COLO668 (cell line): ENCODE results near the gene C11orf97.
"Not testable (repeated sequence)": the region's sequence is repeated elsewhere in the genome, so short reads cannot be mapped to it uniquely, and the experiment has no call there.

Experiments
- DNase-seq: peaks from one replicate; lab custom pipeline; 2025; ENCODE audit not compliant: unreplicated experiment; lab: John Stamatoyannopoulos, UW

The C11orf97 gene, protein sequence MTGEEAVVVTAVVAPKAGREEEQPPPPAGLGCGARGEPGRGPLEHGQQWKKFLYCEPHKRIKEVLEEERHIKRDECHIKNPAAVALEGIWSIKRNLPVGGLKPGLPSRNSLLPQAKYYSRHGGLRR

DNA sequence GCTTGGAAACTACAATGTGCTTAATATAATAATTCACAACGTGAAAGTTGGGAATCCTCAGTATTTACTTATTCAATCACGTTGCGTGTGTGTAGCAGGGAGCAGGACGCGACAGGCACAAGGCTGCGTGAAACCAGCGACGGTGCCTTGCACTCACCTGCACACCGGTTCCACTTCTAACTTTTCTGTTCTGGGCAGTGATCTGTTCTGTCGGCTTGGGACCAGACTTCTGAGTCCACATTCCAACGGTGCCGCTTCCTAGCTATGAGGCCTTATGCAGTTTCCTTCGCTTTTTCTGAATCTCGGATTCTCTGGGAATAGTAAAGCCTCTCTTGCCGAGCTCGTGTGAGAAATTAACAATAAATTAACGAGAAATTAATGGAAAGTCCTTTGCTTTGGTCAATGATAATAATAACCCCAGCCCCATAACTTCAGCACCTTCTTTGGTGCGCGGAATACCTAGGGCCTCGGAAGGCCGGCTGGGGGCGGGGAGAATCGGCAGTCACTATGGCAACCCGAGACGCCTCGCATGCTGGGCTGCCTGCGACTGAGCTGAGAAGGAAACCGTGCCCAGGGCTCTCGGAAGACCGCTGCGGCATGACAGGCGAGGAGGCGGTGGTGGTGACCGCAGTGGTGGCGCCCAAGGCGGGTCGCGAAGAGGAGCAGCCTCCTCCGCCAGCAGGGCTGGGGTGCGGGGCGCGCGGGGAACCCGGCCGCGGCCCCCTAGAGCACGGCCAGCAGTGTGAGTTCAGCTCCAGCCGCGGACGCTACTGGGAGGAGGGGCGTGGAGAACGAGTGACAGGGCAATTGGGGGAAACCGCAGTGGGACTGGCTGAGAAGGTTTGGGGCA lies at the start of gene C11orf97:
C11orf97 (plus strand) TSS at position 530 of the 850 bp plus-strand sequence; CDS start at position 598, 68 bp downstream.
- peak; percentile 37 for DNase-seq

DNA sequence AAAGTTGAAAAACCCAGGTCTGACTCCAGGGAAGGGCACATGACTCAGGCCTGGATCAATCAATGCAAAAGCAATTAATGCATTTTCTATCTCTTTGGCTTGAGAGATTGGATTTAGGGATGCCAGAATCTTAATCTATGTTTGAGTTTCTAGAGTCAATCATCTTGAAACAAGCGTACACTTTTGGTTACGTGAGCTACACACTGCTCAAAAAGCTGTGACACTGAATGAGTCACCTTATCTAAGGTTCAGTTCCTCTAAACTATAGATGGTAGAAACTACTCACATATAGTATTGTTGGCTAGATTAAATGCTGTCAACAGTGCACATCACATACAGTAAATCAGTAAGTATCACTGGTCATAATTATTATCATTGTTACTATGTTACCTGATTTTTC lies 42.8 kb upstream of the C11orf97 start:
- DNase-seq: no peak

GRCh38 chr11:94472916-94473799 lies 39.1 kb upstream of the C11orf97 start:
- no peak for DNase-seq

DNA sequence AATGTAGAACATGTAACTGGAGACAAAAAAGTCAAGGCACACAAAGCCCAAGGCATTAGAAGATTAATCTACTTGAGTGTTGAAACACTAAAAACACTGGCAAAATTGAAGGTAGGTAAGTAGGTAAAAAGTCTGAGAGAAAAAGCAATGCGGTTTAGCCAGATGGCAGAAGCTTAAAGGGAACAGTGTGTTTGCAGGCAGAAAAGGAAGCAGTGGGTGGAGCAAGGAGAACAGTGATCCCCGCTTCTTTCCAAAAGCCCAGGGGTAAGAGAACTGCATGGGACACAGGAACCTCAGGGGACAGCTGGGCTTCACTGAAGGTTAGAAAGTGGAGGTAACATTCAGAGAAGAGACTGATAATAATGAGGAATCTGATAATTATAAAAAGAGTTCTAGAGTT lies 34.6 kb upstream of the C11orf97 start:
- no peak for DNase-seq

DNA sequence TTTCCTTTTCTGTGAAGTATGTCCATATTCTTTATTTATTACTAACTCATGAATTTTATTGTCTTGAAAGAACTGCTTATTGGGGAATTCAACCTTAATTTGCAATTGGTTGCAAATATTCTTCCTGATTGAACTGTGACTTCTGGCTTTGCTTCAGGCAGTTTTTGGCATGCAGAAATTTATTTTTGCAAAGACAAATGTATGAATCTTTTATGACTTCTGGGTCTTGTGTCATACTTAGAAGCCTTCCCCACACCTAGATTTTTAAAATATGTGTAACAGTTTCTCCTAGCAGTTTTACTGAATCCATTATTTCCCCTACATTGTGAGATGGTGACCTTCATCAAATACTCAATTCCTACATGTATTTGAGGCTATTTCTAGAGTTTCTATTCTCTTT lies 30.9 kb upstream of the C11orf97 start:
- DNase-seq: no peak

DNA sequence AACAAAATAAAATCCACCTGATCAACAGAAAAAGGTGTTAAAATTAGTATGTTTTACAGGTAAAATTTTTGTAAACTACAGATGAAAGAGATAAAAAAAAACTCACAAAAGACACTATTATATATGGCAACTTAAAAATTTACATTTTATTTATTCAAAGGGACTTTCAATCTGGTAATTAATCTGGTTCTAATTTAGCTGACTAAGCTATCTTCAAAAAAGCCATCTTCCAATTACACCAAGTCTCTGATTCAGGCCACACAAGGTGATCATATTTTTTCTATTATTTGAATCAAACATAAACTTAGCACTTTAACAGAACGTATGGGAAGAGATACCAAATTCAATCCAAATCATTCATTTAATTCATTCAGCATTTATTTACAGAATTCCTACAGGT lies 26.2 kb upstream of the C11orf97 start:
- no peak for DNase-seq

GRCh38 chr11:94493281-94494125 lies 18.8 kb upstream of the C11orf97 start, which contains the start of the genes ANKRD49 and MRE11:
Gene ANKRD49, plus strand, starts transcription at chr11:94493984. Its CDS starts 2,710 bp downstream, at chr11:94496694.
Gene MRE11, minus strand, starts transcription at chr11:94493844. Its CDS starts 1,043 bp downstream, at chr11:94492801.
- peak; percentile 95 for DNase-seq

- no peak for DNase-seq
Measured at GRCh38 chr11:94494126-94494680, 18.1 kb upstream of the C11orf97 start.

- no peak for DNase-seq
Measured at GRCh38 chr11:94500181-94500580, 12.1 kb upstream of the C11orf97 start.

DNA sequence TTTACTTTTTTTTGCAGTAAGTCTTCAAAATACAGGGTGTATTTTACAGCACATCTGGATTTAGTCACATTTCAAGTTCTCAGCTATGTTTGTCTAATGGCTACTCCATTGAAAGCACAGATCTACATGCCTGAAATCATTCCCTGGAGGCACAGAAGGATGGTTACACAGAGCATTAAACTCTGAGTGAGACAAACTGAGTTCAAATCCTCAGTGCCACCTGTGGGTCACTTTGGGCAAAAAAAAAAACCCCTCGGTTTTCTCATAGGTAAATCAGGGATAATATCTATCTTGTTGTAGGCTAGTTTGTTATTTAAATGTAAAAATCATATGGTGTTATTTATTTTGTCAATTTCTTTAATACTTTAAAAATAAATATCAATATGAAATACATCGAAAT lies 10.7 kb upstream of the C11orf97 start:
- no peak for DNase-seq

DNA sequence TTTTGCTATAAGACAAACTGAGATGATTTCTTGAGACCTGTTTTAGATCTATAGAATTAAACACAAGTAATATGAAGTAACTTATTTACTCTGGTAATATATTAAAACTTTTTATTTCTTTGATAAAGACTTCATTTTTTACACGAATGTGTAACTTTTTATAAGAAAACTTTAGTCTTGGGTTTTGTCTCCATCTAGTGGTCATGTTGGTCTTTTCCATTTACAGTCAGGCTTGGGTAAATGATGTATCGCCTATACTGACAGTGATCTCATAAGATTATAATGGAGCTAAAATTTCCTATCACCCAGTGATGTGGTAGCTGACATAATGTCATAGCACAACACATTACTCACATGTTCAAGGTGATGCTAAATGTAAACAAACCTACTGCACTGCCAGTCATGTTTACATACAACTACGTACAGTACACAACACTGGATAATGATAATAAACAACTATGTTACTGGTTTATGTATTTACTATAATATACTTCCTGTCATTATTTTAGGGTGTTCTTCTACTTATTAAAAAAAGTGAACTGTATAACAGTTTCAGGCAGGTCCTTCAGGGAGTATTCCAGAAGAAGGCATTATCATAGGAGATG lies 7.5 kb upstream of the C11orf97 start:
- no peak for DNase-seq

DNA sequence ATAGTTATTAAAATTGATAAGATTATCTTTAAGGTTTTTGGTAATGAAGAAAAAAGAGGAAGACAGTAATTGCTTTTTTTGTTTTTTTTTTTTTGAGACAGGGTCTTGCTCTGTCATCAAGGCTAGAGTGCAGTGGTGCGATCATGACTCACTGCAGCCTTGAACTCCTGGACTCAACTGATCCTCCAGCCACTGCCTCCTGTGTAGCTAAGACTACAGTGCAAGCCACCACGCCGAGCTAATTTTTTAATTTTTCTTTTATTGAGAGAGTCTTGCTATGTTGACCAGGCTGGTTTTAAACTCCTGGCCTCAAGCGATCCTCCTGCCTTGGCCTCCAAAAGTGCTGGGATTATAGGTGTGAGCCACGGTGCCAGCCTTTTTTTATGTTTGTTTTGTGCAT lies 5.7 kb upstream of the C11orf97 start:
- not testable (repeated sequence) for DNase-seq

- DNase-seq: no peak
Measured at GRCh38 chr11:94507485-94507884, 4.8 kb upstream of the C11orf97 start.

- DNase-seq: peak; percentile 20
Measured at GRCh38 chr11:94513091-94513490, 830 bp downstream of the C11orf97 start.

DNA sequence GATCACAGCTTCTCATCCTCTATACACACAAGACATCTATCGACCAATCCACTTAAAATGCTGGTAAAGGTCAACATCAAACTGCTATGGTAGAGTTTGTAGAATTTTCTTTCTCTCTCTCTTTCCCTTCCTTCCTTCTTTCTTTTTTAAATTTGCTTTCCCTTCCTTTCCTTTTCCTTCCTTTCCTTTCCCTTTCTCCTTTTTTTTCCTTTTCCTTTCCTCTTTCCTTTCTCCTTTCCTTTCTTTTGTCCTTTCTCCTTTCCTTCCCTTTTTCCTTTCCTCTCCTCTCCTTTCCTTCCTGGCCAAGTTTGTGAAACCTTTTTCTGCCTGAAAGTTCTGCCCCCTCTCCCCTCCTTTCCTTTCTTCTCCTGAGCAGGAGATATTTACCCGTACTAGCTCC lies 3.1 kb downstream of the C11orf97 start:
- no peak for DNase-seq

DNA sequence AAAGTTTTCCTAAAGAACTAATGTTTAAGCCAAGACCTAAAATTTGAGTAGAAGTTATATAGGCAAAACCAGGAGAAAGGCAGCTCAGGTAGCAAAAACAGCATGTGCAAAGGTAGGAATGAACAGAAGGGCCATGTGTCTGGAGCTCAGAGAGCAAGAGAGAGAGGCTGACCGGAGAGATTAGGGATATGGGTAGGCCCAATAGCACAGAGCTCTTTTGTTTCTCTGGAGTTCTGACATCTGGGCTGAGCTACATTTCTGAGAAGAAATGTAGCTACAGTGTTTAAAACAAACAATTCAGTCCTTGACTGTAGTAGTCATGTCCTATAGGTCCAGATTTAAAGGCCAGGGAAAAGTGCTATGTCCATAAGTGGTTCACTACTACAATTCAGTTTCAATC lies 4.5 kb downstream of the C11orf97 start:
- no peak for DNase-seq

DNA sequence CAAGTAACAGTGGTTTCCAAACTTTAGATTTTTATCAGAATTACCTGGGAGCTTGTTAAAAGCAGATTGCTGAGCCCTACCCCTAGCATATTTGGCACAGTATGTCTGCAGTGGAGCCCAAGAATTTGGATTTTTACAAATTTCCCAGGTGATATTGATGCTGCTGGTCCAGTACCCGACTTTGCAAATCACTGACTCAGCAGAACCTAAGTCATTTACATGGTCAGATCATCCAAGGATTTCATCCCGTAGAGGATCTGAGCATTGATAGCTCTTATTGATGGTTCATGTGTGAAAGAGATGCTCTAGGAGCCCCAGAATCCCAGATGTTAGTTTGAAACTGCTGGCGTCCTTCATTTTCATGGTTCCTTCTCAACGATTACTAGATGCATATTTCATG lies 6.0 kb downstream of the C11orf97 start:
- DNase-seq: no peak

DNA sequence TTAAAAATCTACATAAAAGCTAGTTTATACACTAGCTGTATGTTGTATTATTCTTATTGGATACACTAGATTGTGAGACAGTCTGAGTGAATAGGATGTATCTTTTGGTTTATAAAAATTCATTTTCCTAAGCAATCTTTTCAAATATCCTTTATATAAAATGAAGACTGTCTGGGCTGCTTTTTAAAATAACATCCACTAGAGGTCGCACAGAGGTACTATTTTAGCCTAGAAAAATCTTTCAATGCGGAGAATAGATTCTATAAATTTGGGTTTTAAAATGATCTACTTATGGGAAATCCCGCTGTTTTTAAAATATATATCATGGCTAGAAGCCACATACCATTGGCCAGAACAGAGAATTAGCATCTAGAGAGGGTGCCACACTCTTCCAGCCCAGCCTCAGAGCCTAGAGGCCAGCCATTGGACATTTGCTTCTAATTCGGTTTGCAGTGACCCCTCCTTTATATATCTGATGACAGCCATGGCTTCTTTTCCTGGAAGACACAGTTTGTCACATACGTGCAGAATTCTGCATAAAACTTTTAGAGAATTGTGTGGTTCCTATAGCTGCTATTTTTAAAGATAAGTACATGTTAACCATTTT lies 7.3 kb downstream of the C11orf97 start:
- no peak for DNase-seq

DNA sequence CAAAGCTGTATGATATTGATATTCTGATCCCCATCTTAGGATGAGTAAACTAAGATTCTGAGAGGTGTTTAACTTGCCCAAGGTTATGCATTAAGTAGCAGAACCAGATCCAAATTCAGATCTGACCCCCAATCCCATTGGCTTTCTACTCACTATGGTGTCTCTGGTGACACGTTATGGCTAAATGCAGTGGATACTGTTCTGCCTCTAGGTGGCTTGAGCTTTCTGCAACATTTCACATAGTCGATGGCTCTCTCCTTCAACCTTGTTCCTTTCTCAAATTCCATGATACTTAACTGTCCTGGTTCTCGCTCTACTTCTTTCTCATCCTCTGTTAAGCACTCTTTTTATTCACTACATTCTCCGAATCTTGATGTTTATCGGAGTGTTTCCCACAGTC lies 9.4 kb downstream of the C11orf97 start:
- no peak for DNase-seq
